SW 1271 (cell line): ENCODE measurements around the gene ERF.

Experiments
- DNase-seq, 2 experiments: peaks; one replicate each; lab custom pipeline; 2025; lab: John Stamatoyannopoulos, UW

ERF gene

GRCh38 chr19:42254850-42255765, at the start of gene ERF:
Gene ERF (minus strand): TSS chr19:42255128. CDS start chr19:42254999, 129 bp downstream.
- peak; percentile 44 to 68 for DNase-seq

GRCh38 chr19:42303876-42304275, 48.9 kb upstream of the ERF start:
- DNase-seq, result no peak

GRCh38 chr19:42303101-42303464, 48.2 kb upstream of the ERF start:
- DNase-seq, result no peak

GRCh38 chr19:42301646-42302203, 46.8 kb upstream of the ERF start, which contains the start of gene PRR19:
Gene PRR19 (plus strand): TSS chr19:42302132. CDS start chr19:42309585, 7,453 bp downstream.
- DNase-seq, result no peak

GRCh38 chr19:42297039-42297438, 42.1 kb upstream of the ERF start:
- DNase-seq, result no peak

- peak in 1 of 2 experiments; percentile 54 for DNase-seq
These were observed 41.0 kb upstream of the ERF start for GRCh38 chr19:42295831-42296525.

GRCh38 chr19:42295342-42295741, 40.4 kb upstream of the ERF start:
- no peak for DNase-seq

- DNase-seq, result no peak
These were observed 39.7 kb upstream of the ERF start for GRCh38 chr19:42294471-42295137.

- DNase-seq, result no peak
These were observed 39.0 kb upstream of the ERF start for GRCh38 chr19:42293948-42294347.

- no peak for DNase-seq
These were observed 38.6 kb upstream of the ERF start for GRCh38 chr19:42293540-42293939.

GRCh38 chr19:42292963-42293362, 38.0 kb upstream of the ERF start:
- DNase-seq, result no peak

- DNase-seq, result no peak
These were observed 37.4 kb upstream of the ERF start for GRCh38 chr19:42292042-42292960.

- DNase-seq, result no peak
These were observed 36.5 kb upstream of the ERF start for GRCh38 chr19:42291435-42291810.

- DNase-seq, result peak in 1 of 2 experiments; percentile 9
These were observed 35.9 kb upstream of the ERF start for GRCh38 chr19:42290523-42291434.

- DNase-seq, result no peak
These were observed 35.2 kb upstream of the ERF start for GRCh38 chr19:42290136-42290522.

GRCh38 chr19:42289556-42290041, 34.7 kb upstream of the ERF start:
- DNase-seq, result no peak

- DNase-seq, result no peak
These were observed 34.1 kb upstream of the ERF start for GRCh38 chr19:42288881-42289555.

- no peak for DNase-seq
These were observed 33.5 kb upstream of the ERF start for GRCh38 chr19:42288387-42288786.

GRCh38 chr19:42287827-42288107, 32.8 kb upstream of the ERF start:
- DNase-seq, result no peak
